Skeletal muscle satellite cell (primary cell): ENCODE results near the gene VAV1.
"Not testable (repeated sequence)": the region's sequence is repeated elsewhere in the genome, so short reads cannot be mapped to it uniquely, and the experiment has no call there.

ENCODE experiments used
- H3K27me3 ChIP-seq: 2 replicates; pipeline ENCODE4 v1.7.0; 2013; ENCODE audit warnings: low read length; ENCODE audit not compliant: control insufficient read depth, insufficient read depth
- H3K36me3 ChIP-seq: 2 replicates; pipeline ENCODE4 v1.7.0; 2013; ENCODE audit warnings: mild to moderate bottlenecking, control low read depth, low read length; ENCODE audit not compliant: insufficient read depth
- H3K4me1 ChIP-seq: 2 replicates; pipeline ENCODE4 v1.7.0; 2013; ENCODE audit warnings: low read length; ENCODE audit not compliant: control insufficient read depth, insufficient read depth
- H3K4me2 ChIP-seq: 2 replicates; pipeline ENCODE4 v1.7.0; 2013; ENCODE audit warnings: mild to moderate bottlenecking, low read length
- H3K4me3 ChIP-seq: 2 replicates; pipeline ENCODE4 v1.7.0; 2013; ENCODE audit warnings: low read length
- H3K9ac ChIP-seq: 2 replicates; pipeline ENCODE4 v1.7.0; 2013; ENCODE audit warnings: mild to moderate bottlenecking, low read depth, low read length, moderate library complexity
- H3K9me3 ChIP-seq: replicated peaks from 2 replicates; pipeline ENCODE4 v1.7.0; 2013; ENCODE audit warnings: mild to moderate bottlenecking, control low read depth, low read length

VAV1 gene

DNA sequence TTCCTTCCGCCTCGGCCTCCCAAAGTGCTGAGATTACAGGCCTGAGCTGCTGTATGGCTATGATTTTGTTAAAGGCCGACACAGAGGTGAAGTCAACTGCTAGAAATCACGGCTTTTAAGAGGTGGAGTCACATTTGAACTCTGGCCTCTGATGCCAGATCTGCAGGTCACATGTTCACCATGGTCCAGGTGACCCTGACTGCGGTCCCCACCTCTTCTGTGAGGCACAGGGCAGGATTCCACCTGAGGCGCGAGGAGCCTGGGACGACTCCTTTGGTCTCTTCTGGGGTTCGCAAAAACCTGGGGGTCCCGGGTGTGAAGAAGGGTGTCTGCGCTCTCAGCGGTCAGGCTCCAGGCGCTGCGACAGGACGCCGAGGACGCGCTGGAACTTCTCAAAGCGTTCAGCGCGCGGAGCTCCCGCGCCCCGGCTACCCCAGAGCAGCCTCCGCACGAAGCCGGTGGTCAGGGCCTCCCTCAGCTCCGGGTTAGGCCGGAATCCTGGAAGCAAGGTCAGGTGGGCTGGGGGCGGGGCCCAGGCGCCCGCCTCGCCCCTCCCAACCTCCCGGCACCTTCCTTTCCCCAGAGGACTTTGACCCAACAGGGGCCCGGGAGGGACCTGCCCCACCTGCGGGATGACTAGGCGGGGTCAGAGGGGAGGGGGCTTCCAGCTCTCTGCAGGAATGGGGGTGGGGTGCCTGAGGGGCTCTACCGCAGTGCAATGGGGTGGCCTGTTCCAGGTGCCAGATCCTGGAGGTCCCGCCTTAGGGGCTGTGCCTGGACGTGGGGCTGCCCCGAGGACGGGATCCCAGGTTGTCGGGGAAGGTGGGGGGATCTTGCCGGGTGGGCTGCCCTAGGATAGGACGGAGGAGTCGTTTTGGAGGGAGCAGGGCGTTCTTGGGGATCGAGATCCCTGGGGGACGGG, 20.0 kb upstream of the VAV1 start:
- Histone ChIP-seq H3K36me3 (peaks cover 42% of the 10 kb centered on the region), H3K4me3 (peak overlapping the region; percentile 69)

DNA sequence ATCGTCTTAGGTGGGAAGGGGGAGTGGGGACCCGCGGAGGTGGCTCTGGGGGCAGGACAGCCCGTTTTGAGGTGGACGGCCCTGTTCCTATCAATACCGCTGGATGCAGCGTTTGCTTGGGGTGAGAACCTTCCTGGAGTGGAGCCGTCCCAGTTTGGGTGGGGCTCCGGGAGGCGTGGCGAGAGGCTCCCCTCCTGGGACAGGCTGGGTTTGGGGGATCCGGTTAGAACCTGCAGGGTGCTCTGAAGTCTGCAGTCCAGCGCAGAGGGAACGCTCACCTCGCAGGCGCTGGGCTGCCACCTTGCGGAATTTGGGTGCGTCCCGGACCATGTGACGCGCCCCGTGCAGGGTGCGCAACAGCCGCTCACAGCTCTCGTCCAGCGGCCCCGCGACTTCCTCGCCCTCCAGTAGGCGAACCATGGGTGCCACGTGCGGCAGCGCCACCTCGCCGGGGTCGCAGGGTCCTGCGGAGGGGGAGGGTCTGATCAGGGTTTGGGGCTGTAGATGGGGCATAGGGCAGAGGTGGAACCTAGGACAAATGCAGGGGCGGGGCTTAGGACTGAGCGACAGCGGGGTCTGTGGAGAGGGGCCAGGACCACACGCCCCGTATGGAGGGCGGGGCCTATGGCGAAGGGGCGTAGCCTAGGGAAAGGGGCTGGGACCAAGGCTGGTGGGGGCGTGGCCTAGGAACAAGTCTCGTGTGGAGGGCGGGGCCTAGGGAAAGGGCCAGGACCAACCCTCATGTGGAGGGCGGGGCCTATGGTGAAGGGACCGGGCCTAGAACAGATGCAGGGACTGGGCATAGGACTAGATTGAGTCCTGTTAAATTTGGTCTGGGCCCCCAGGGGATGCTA, 19.1 kb upstream of the VAV1 start:
- H3K9me3 ChIP-seq: no peaks in the 10 kb centered on the region
- H3K4me2 ChIP-seq: peak overlapping the region; percentile 89
- H3K27me3 ChIP-seq: no peaks in the 10 kb centered on the region
- H3K36me3 ChIP-seq: peaks cover 33% of the 10 kb centered on the region
- H3K9ac ChIP-seq: peak overlapping the region; percentile 2
- peak overlapping the region; percentile 69 for H3K4me3 ChIP-seq
- peaks cover 9% of the 10 kb centered on the region for H3K4me1 ChIP-seq

More for the DNA sequence above, 20.0 kb upstream of the VAV1 start:
- Histone ChIP-seq H3K9me3 (no peaks in the 10 kb centered on the region), H3K4me2 (peak overlapping the region; percentile 89), H3K27me3 (no peaks in the 10 kb centered on the region), H3K4me1 (peaks cover 9% of the 10 kb centered on the region), H3K9ac (peak overlapping the region; percentile 2)

DNA sequence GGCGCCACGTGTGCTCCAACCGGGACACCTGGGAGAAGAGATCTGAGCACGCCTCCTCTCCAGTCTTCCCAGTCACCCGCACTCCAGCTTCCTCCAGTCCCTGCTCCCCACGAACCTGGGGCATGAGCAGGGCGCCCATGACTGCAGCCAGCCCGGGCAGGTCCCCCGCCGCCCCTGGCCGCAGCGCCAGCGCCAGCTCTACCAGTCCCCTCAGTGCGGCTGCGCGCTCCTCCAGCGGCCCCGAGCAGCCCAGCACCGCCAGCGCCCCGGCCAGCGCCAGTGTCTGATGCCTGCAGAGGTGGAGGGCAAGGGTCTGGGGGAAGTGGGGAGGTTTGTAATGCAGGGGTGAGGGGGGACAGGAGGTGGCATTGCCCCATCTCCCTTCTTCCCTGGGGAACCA, 18.4 kb upstream of the VAV1 start:
- Histone ChIP-seq H3K4me2 (no peak overlapping the region), H3K27me3 (no peaks in the 10 kb centered on the region), H3K4me3 (no peak overlapping the region), H3K9me3 (no peaks in the 10 kb centered on the region), H3K4me1 (peaks cover 9% of the 10 kb centered on the region), H3K36me3 (peaks cover 28% of the 10 kb centered on the region), H3K9ac (no peak overlapping the region)

DNA sequence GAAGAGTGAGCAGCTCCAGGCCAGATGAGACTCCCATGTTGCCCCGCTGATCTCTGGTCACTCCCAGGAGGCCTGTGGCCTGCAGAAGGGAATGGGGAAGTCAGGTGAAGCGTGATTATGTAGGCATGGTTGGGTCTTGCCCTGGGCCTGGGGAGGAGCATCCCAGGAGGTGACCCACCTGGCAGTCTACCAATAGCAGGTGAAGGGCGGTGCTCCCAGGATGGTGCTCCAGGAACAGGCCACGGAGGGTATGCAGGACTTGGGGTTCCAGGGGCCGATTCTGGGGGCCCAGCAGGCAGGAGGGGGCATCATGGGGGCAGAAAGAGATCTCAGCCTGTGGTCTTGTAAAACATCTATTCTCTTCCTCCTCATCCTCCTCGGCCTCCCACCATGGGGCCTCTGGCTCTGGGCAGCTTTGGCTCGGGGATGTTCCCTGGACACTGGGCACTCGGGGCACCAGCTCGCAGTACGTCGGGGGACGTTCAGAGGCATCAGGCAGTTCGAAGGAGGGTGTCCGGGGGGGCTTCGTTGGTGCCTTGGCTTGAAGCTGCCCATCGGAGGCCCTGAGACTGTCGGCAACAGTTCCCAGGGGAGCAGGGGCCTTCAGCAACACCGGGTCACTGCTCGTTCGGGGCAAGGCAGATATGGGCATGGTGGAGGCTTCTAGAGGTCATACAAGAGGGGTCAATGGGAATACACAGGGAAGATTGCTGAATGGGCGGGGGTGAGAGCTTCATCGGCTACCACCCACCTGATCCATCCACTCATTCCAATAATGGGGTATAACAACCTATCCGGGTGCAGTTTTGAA, 17.6 kb upstream of the VAV1 start:
- Histone ChIP-seq H3K4me3 (no peak overlapping the region), H3K4me2 (no peak overlapping the region), H3K27me3 (no peaks in the 10 kb centered on the region), H3K36me3 (peaks cover 21% of the 10 kb centered on the region), H3K9me3 (no peaks in the 10 kb centered on the region), H3K4me1 (peaks cover 9% of the 10 kb centered on the region), H3K9ac (no peak overlapping the region)

DNA sequence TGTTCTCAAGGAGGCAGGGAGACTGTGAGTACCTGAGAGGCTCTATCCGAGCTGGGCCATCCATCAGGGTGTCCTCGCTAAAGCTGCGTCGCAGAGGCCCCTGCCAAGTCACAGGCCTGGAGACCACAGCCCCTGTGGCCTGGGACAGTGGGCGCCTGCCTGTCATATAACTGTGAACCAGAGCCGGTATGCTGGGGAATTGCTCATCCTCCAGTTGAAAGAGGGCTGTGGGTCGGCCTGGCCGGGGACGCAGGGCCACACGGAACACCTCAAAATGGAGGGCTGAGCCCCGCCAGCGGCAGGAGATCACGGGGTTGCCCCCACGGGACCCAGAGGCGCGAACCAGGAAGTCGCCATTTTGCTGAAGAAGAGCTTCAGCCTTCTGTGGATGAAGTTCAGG, 11.9 kb upstream of the VAV1 start:
- Histone ChIP-seq H3K9me3 (no peaks in the 10 kb centered on the region), H3K36me3 (no peaks in the 10 kb centered on the region), H3K4me3 (no peak overlapping the region), H3K4me1 (no peaks in the 10 kb centered on the region), H3K27me3 (no peaks in the 10 kb centered on the region), H3K9ac (no peak overlapping the region), H3K4me2 (no peak overlapping the region)

DNA sequence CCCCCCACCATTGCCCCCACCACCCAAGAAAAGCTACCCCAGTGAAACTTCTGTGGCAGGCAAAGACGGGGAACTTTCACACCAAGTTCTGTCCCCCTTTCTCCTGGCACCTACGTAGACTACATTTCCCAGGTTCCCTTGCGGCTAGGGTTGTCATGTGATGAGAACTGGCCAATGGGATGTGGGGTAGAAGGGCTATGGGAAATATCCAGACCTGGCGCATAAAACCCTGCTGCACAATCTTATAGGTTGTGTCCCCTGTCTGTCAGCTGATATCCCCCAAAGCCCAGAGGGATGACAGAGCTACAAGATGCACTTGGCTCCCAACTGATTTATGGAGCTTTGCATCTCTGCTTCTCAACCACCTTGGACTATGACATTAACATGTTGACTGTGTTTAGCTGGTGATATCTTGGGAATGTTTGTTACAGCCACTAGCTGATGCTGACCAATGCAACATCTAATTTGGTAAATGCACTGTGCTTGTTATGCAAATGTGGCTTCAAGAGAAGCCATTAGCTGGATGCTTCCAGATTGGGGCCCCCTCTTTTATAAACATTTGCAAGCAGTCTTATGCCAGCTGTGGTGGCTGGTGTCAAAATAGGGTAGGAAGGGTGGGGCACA, 11.3 kb upstream of the VAV1 start:
- Histone ChIP-seq H3K9ac (no peak overlapping the region), H3K4me3 (no peak overlapping the region), H3K9me3 (no peaks in the 10 kb centered on the region), H3K36me3 (no peaks in the 10 kb centered on the region), H3K4me2 (no peak overlapping the region), H3K4me1 (no peaks in the 10 kb centered on the region), H3K27me3 (peaks cover 5% of the 10 kb centered on the region)

DNA sequence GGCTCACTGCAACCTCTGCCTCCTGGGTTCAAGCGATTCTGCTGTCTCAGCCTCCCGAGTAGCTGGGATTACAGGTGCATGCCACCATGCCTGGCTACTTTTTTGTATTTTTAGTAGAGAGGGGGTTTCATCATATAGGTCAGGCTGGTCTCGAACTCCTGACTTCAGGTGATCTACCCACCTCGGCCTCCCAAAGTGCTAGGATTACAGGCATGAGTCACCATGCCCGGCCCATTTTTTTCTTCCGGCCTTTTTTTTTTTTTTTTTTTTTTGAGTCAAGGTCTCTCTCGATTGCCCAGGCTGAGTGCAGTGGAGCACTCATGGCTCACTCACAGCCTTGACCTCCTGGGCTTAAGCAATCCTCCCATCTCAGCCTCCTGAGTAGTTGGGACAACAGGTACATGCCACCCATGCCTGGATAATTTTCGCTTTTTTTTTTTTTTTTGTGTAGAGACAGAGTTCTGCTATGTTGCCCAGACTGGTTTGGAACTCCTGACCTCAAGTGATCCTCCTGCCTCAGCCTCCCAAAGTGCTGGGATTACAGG, 10.2 kb upstream of the VAV1 start:
- H3K4me3 ChIP-seq, H3K4me1 ChIP-seq, H3K9me3 ChIP-seq, H3K36me3 ChIP-seq, H3K4me2 ChIP-seq, H3K9ac ChIP-seq: not testable (repeated sequence)
- H3K27me3 ChIP-seq: peaks cover 16% of the 10 kb centered on the region

DNA sequence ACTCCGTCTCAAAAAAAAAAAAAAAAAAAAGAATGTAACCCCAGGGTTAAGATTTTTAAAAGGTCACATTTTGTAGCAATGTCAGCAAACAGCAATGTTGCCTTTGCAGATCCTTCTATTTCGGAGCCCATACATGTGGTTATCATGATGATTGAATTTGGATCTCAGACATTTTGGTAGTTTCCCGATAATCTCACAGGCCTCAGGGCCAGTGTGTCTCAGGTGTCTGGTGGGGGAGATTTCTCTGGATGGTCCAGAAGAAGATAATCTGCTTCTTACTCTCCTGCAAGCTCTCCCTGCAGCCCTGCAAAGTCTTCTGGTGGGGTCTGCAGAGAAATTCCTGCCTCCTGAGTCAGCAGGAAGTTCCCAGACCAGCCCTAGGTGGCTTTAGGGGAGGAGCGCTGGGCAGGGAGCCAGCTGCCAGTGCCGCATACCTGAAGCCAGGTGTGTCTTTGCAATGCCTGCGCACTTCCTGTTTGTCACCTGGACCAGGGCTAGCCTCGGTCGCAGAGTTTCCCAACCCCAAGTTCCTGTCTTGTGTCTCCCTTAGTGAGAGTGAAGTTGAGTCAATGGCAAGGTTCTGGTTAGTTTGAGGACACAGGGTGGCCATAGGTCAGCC, 6.7 kb upstream of the VAV1 start:
- Histone ChIP-seq H3K4me1 (peaks cover 5% of the 10 kb centered on the region), H3K4me3 (no peak overlapping the region), H3K4me2 (no peak overlapping the region), H3K36me3 (no peaks in the 10 kb centered on the region), H3K9ac (no peak overlapping the region), H3K9me3 (no peaks in the 10 kb centered on the region), H3K27me3 (peaks cover 22% of the 10 kb centered on the region)

DNA sequence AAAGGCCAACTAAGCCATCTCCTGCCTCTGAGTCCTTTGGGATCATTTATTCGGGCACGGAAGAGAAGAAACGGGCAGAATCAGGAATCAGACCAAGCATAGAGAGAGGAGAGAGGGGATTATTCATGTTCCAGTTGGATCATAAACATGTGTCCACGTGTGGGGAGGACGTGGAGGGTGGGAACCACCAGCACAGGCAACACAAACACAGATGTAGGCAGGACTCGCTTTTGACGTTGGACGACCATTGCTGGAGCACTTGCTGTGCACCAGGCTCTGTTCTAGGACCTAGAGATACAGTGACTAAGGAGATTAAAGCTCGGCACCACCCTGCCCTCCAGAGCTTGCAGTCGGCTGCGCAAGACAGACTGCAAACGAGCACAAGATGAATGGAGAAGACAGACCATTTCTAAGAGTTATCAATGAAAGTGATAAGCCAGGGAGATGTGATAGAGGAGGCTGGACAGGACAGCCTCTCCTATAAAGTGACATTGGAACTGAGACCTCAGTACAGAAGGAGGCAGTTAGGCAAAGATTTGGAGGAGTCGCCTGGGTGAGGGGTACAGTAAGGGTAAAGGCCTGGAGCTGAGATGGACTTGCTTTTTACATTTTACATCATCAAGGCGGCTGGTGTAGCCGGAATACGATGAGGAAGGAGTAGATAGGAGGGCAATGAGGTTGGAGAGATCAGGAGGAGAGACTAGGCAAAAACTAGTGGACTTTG, 6.0 kb upstream of the VAV1 start:
- peaks cover 5% of the 10 kb centered on the region for H3K4me1 ChIP-seq
- H3K27me3 ChIP-seq: peaks cover 22% of the 10 kb centered on the region
- no peak overlapping the region for H3K4me3 ChIP-seq
- no peak overlapping the region for H3K4me2 ChIP-seq
- H3K9me3 ChIP-seq: no peaks in the 10 kb centered on the region
- no peak overlapping the region for H3K9ac ChIP-seq
- H3K36me3 ChIP-seq: no peaks in the 10 kb centered on the region

DNA sequence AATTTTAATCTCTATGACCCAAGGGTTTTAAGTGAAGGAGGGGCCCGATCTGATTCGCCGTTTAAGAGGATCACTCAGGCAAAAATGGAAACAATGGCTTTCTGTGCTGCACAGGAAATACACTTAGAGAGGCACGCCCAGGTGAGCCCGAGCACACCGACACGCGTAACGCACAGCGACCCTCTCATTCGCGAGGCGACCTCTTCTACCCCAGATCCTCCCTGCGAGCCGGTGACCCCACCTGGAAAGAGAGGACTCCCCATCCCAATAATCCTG, 5.5 kb upstream of the VAV1 start:
- Histone ChIP-seq H3K4me1 (peaks cover 5% of the 10 kb centered on the region), H3K4me2 (peak overlapping the region; percentile 25), H3K9ac (no peak overlapping the region), H3K27me3 (peaks cover 22% of the 10 kb centered on the region), H3K4me3 (no peak overlapping the region), H3K36me3 (no peaks in the 10 kb centered on the region), H3K9me3 (no peaks in the 10 kb centered on the region)
